Colon (tissue), 2 donors: ENCODE data around the gene CDC42.

Source experiments
- FAIRE-seq: peaks from 2 replicates; lab custom pipeline; 2012; peaks lifted over from hg19 to GRCh38; lab: Jason Lieb, UNC
- donor health status: control.
- donor health status: control.

Gene CDC42

DNA sequence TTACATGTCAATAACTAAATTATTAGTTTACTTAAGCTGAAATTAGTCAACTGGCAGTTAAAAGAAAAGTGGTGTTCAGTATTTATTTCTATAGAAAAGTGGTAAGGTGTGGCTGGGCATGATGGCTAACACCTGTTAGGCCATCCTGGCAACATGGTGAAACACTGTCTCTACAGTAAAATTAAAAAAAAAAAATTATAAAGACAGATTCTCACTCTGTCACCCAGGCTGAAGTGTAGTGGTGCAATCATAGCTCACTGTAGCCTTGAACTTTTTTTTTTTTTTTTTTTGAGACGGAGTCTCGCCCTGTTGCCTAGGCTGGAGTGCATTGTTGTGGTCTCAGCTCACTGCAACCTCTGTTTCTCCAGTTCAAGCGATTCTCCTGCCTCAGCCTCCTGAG, 57.5 kb downstream of the CDC42 start:
- no peak for FAIRE-seq

DNA sequence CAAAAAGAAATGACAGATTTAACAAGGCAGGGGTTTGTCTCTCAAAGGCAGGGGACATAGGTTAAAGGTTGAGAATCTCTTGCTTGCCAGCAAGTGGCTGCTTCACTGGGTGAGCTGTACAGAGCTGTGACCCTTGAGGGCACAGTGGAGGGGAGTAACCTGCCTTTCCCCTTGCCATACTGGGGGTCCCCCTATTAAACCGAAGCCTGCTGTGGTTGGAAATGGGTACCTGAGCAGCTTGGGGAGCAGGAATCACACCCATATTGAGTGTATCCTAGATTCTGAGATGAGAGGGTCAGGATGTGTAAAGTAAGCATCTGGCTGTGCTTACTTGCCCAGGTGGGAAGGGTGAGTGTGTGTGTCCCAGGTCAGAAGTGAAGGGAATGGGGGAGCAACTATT, 58.6 kb downstream of the CDC42 start:
- FAIRE-seq, result no peak

DNA sequence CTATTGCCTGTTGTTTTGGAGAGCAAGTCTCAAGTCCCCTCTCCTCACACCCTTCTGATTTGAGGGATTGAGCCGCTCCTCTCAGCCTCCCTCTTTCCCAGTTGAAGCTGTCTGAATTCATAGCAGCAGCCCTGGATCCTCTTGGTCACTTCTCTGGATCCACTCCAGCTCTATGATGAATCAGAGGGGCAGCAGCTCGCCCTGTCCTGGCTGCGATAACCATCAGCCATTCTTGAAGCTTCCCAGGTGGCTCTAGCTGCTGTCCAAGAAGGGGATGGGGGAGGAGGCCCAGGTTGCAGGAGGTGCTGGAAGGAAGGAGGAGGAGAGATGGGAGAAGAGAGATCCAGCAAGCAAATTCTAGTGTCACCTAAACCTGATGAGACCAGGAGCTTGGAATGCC, 59.1 kb downstream of the CDC42 start:
- no peak for FAIRE-seq

DNA sequence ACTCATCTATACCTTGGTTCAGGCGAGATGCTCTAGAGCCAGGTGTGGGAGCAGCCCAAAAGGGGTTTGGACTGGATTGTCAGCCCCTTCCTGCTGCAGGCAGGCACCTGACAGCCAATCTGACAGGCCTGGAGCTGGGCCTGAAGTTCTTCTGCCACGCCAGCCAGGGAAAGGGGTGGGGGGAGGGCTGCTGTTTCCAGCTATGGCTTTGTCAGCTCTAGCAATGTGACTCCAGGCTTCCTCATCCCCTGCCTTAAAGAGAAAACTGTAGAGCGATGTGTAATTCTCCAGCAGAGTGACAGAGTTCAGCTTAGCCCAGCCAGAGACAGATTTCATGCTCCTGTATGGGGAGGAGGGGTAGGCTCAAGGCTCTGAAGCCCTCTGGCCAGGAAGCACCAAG, 60.0 kb downstream of the CDC42 start:
- FAIRE-seq, result no peak

DNA sequence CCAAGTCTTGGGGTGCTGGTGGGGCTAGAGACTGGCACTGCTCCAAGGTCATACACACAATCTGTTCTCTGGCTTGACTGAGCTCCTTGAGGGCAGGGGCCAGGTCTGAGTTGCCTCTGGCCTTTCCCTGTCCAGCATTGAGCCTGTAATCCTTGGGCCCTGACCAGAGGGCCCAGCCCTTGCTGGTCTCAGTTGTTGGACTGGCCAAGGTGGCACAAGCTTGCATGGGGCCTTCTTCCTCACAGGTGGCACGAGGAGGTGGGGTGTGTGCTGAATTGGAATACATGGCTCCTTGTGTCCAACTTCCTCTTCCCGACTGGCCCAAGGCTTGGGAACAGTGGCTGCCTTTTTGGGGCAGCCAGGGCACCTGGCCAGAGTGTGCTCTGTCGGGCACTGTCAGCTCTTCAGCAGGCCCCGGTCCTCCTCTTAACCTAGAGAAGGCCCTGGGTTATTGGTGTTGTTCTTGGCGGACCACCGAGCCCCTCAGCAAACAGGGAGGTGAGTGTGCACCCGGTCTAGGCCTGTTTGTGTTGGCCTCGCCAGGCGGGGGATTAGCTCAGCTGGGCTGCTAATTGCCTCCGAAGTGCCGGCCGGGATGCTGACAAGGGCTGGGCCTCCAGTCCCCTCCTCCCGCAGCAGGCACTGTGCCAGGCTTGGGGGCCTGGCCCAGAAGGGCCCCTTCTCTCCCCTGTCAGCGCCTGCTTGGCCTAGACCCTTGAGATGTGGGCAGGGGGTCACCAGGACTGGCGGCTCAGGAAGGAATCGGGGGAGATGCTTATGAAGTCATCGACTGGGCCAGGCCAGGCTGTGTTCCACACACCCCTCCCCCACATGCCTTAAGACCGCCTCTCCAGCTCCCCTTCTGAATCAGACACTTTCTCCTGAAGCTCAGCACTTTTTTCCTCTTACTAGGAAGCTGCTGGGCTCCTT, 61.8 kb downstream of the CDC42 start:
- no peak for FAIRE-seq

DNA sequence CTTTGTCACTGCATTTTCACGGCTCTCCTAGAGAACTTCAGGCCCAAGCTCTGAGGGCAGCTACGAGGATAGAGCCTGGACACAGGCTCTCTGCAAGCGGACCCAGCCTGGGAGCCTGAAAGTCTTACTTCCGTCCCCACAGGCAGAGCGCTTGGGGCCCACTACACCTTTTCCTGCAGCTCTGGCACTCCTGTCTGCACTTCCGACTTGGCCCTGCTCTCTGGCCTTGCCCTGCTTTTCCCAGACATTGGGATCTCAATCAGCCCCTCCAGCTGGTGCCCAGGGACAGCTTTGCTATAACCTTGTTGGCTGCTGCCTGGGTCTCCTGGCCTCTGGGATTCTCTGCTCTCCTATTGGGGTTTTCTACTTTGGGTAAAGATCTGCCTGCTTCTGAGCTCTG, 62.8 kb downstream of the CDC42 start:
- no peak for FAIRE-seq

DNA sequence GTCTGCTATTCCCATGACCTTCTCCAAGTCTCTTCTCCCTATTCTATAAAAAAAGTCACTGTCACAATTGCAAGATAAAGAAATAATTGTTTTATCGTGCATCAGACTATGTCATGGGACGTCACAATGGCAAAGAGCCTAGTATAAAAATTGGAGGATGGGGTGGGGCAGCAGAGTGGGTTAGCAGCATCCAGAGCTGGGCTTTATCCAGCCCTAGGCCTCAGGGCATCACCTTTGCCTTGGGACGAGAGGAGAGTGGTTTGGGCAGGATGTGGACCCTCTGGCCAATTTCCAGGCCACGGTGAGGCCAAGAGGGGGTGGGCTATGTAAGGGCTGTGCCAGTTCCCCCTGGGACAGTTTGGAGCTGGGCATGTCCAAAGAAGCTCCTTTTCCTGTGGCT, 64.7 kb downstream of the CDC42 start:
- FAIRE-seq, result no peak

DNA sequence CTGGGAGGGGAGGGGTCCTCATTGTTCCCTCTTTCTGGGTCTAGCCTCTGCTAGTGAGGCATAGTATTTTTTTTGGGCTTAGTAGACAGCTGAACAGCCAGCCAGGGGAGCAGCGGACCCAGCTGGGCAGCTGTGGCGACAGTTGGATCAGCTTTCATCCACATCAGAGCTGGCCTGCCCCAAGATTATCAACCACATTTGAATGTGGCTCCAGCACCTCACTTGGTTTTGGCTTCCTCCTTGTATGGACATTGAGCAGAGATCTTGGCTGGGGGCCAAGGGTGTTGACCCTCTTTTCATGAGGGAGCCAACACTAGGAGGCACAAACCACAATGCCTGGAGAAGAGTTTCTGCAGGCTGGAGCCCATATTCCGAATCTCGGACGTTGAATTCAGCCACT, 65.3 kb downstream of the CDC42 start:
- FAIRE-seq, result no peak

DNA sequence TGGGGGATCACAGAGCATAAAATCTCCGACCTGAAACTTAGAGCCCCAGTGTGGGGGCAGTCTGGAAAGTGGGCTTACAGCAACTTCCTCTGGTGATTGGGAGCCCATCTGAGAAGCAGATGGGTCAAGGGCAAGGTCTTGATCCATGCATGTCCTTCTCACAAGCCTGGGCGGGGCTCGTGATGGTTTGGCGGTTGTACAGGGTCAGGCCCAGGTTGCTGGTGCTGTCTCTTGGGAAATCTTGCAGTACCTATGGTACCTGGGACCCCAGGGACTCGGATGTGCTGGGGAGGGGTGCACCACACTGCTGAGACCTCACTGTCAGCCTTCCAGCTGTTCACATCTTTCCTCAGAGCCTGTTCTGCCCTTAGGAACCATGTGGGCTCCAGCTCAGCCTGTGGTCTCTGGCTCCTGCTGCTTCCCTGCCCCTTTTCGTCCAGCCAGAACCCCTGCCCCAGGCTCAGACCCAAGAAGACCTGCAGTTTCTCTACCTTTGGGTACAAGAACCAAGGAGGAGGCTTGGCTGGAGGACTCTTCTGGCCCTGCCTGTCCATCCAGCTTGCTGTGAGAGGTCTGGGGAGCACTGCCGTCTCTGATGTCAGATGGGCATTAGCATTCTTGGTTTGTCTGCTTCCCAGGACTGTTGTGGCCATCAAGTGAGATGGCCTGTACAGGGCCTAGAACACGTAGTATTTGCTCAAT, 65.9 kb downstream of the CDC42 start:
- no peak for FAIRE-seq

DNA sequence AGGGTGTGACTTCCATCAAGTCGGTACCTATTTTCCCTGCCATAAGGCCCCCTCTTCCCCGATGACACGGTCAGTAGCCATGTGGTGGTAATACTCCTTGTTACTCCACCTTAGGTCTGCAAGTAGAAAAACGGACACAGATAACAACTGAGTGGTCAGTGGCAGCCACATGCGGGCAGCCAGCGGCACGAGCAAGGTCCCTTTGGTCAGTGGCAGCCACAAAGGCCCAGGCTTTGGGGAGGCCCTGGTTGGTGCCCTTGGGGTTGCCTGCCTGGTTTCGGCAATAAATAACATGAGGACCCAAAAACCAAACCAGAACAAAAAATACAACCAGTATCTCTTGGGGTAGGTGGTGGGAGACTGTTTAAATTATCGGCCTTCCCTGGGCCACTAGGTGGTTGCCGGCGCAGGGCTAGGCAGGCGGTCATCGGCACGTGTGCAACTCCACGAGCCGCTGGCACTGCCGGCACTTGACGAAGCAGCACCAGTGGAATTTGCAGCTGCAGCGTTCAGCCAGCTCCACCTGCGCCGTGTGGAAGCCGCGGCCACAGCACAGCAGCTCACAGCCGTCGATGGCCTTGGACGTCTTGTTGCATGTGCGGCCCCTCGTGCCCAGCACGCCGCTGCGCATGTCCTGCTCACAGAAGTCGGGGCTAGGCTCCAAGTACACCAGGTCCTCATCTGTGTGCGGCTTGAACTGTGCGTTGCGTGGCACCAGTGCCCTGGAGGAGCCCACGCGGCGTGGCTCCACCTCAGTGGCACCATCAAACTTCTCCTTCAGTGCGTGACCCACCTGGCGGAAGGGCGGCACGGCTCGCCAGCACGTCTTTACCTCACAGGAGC, 67.3 kb downstream of the CDC42 start:
- FAIRE-seq, result no peak

DNA sequence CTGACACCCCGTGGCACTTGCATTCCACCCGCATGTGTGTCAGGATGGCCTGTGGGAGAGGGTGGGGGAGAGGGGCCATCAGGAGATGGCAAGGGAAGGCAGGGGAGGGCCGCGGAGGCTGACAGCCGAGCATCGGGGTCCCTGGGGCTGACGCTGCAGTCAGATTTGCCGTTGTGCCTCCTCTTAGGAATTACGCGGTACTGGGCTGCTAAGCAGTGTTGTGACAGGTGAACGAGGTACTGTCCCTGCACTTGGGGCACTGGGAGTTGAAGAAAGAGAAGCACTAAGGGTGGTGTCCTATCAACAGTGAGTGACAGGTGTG, 67.9 kb downstream of the CDC42 start:
- FAIRE-seq, result no peak

DNA sequence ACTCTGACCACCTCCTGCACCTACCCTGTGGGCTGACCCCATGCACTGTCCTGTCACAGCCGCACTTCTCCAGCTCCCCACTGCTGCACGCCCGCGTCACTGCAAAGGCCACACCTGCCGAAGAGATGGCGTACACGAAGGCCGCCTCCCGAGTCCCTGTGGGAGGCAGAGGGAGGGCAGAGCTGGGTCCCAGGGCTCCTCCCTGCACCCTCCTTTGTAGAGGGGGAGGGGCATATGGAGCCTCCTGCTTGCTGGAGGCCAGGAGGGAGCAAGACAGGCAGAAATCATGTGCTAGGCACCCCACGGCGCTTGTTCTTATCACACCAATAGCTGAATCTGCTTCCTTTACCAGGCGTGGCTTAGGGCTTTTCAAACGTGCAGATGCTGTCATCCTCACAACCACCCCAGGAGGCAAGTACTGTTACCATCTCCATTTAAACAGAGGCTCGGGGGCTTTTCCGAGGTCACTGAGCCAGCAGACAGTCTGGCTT, 69.0 kb downstream of the CDC42 start:
- FAIRE-seq, result no peak

DNA sequence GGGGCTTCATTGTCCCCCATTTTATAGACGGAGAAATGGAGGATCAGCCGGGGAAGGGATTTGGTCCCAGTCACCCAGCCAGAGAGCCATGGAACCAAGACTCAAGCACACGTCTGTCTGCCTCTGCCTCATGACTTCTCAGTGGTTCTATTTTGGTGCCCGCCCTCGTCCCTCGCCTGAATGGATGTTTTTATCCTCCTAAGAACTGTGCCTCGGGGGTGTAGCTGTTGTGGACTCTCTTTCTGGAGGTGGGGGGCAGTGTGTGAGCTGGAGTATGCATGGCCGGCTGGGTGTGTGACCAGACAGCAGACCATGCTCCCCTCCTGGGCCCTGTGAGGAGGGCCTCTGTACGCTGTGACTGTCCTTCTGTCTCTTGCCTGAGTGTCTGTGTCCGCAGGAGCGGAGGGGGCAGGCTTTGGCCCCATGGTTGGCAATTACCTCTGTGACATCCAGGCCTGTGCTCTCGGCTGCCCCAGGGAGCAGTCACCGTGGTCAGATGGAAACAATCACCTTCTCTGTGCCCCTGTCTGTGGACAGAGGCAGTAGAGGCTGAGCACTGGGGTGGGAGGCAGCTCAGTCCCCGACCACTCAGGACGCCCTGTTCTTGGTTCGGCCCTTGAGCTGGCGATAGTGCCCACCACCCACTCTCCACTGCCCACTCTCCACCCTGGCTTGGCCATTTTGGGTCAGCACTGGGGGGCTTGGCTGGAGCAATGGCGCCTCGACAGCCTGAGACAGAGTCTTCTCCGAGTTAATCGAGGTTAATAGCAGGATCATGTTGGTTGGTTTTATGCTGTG, 70.0 kb downstream of the CDC42 start:
- no peak for FAIRE-seq

DNA sequence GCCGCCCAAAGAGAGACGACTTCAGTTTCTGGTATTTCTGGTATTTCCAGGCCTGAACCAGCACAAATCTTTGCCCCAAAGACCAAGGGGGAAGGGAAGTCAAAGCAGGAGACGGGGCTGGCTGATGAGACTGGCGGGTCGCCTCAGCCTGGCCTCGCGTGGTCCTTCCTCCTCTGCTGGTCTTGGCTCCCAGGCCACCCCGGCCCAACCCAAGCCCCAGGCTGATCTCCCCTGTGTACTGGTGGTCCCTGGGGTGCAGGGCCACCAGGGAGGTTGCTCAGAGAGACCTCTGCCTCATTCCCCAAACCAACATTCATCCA, 70.5 kb downstream of the CDC42 start:
- FAIRE-seq, result no peak

DNA sequence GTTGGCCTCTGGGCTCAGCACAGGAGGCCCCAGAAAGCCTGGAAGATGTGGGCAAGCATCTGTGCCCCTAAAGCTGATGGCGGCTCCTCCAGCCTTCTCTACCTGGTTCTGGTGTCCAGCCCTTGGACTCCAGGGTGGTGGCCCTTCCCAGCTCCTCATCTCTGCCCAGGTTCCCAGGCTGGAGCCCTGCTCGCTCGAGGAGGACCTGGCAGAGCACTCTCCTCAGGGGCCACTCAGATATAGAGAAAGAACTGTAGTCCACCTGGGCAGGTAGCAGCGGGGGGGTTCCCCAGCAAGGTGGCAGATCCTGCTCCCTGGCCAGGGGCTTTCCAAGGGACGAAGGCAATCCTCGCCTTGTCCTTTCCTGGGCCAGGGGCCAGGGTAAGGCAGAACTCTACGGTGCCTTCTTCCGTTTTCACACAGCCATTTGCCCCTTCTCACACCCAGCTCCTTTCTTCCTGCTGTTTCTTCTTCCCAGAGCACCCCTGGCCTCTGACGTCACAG, 71.4 kb downstream of the CDC42 start:
- no peak for FAIRE-seq

DNA sequence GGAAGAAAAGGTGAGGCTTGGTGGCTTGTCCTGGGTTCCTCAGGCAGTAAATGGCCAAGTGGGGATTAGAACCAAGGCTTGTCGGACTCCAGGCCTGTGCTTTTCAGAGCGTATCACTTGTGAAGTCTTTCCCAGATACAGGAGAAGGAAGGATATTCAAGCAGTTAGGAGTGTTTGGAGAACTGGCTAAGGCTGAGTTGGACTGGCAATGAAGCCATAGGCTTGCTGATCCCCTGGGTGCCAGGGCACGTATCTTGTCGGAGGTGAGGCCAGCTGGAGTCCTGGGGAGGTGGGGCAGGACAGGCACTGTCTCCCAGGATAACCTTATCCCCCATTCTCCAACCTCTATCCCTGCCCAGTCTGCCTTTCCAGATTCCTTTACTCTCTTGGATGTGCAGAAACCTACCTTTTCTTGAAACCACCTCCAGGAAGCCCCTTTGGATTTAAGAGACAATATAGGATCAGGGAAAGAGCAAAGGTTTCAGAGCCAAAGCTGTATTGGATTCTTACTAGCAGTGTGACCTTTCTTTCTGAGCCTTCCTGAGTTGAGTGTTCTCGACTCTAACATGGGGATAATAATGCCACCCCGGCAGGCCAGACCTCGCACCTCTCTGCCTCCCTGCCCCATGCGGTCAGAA, 72.2 kb downstream of the CDC42 start:
- FAIRE-seq, result no peak

DNA sequence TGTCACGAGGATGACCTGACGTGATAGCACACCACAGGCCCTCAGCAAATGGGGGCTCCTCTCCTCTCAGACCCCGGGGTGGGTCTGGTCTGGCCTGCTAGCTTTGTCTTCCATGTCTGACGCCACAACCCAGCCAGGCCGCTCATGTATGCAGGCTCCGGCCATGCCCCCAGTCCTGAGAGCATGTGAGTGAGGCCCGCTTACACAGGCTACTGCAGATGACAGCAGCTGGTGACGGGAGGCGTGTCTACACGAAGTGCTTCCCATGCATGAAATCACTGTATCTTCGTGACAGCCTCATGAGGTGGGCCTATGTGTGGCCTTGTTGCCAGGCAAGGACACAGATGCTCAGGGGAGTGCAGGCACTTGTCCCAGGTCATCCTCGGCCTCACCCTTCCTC, 74.0 kb downstream of the CDC42 start:
- no peak for FAIRE-seq

DNA sequence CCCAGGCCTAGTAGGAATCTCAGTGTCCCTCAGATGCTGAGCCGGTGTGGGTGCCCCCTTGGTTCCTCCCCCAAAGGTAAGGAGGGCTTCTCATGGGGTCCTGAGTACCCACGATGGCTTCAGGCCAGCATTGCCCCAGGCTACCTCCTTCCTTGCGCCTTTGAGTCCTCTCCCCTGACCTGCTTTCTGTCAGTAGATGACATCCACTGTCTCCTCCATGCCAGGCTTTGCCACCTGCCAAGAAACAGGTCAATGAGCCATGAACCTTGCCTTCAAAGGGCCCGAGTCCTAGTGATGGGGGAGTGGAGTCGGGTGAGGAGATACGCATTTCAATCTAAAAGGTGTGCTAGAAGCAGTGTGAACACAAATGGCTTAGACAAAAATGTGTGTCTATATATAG, 74.7 kb downstream of the CDC42 start:
- no peak for FAIRE-seq

DNA sequence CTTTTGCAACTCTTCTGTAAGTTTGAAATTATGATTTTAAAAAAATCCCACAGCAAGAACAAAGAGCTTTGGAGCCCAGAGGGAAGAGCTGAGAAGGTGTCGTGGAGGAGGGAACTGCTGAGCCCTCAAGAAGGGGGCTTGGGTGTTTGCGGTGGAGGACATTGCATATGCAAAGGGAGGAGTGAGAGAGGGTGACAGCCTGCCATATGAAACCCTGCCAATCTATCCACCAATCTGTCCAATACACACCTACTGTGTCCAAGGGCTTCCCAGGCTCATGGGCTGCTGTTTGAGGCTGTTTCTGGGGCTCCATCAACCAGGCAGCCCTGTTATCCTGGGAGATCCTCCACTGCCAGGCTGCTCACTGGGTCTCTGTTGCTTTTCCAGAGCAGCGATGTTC, 75.2 kb downstream of the CDC42 start:
- no peak for FAIRE-seq

DNA sequence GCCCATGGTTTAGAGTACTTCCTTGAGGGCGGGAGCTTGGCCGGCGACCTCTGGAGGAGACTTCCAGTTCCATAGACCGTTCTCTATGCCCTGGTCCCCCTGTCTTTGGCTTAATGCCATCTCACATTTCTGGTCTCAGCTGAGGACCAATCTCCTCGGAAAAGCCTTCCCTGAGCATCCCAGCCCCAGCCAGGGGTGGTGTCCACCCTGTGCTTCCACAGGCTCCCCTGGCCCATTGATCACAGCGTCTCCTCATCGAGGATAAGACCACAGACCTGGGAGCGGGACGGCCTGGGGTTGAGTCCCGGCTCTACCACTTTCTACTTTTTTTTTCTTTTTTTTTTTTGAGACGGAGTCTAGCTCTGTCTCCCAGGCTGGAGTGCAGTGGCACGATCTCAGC, 75.9 kb downstream of the CDC42 start:
- no peak for FAIRE-seq

DNA sequence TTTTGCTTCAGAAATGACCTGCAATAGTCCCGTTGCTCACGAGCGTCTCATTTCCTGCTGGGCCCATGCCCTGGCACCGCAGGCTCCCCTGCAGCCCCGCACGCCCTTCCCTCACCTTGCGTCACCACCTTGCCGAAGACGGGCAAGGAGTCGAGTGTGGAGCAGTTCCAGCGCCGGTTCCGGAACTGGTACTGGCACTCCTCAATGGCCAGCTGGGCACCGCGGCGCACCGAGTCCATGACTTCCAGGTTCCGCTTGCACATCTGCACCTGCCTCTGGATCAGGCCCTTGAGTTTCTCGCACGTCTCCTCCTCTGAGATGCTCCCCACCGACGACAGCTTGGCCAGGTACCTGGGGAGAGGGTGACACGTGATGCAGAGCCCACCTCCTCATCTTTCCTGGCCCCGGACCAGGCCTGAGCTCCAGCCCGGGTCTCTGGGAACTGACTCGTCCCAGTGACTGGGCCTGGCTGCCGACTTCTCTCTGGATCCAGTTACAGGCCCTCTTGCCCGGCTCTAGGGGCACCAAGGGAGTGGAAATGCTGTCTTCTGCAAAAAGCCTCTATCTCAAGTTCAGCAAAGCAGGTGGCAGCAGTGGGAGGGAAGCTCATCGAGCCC, 77.1 kb downstream of the CDC42 start:
- FAIRE-seq, result no peak
